GM18505 (cell line): ENCODE measurements around the gene CRIP3.

Source experiments
- ATAC-seq: cut with Tn5 transposase; IDR thresholded peaks from one replicate; pipeline ENCODE4 v1.9.1; 2021; ENCODE audit not compliant: unreplicated experiment
- POLR2A ChIP-seq: IDR thresholded peaks from 4 replicates; pipeline ENCODE4 v1.6.1; 2011; ENCODE audit warnings: borderline replicate concordance; ENCODE audit not compliant: insufficient read depth, insufficient read length; ENCODE audit errors: extremely low read depth

CRIP3 gene

DNA sequence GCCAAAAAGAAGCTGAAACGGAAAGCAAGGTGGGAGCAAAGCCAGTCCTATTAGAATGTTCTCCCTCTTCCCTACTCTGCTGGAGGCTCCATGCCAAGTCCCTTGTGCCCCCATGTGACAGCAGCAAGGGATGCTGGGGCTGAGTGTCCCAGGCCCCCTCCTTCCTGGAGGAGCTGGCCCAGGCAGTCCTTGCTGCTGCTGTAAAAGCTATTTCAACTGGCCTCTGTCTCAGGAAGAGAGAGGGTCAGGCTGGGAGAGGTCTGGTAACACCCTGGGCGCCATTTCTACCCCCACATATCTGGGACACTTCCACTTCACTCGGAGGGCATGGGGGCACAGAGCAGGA is 40.3 kb downstream of the CRIP3 start:
- ATAC-seq, result no peak
- TF ChIP-seq POLR2A, result no peak

DNA sequence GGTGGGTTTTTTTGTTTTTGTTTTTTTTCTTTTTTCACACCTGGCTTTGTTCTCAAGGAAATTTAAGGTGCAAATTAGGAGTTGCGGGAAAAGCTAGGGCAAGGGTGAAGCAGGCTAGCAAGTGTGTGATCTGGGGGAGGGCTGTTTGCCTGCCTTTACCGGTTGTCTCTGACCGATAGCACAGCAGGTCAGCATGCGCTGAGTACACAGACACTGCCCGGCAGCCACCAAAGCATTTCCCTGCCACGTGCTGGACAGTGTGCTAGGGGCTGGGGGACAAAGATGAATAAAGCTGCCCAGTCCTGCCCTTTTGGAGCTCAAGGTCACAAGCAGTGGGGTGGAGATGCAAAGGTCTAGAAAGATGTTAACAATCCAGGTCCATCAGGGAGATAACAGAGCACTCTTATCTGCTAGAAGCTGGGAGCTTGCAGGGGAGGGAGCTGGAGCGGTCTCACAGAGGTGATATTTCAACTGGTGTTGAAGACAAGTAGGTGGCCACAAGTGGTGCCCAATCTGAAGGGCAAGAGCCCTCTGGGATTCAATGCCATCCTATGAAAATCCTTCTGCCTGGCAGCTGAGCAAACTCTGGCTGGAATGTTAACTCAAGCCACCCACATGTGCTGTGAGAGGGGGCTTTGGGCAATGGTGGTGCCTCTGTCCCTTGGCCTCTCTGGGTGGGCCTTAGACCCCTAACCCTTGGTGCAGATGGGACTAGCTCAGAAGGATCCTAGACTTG is 40.8 kb downstream of the CRIP3 start:
- ATAC-seq, result no peak
- TF ChIP-seq POLR2A, result no peak

DNA sequence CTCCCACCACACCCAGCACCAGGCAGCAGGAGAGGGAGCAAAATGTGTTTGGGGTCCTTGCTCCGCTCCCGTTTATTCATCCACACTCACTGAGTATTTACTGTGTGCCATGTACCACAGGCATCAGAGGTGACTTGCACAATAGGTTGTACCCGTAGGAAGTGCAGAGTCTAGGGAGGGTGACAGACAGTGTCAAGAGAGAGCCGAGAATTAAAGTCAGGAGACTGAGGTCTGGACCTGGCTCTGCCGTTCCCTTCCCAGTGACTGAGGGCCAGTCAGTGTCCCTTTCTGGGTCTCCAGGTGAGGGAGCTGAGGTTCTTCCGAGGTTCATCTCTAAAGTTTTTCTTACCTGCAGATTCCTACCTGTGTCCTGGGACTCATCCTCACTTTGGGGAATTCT is 43.1 kb downstream of the CRIP3 start:
- no peak for ATAC-seq
- no peak for TF ChIP-seq POLR2A

DNA sequence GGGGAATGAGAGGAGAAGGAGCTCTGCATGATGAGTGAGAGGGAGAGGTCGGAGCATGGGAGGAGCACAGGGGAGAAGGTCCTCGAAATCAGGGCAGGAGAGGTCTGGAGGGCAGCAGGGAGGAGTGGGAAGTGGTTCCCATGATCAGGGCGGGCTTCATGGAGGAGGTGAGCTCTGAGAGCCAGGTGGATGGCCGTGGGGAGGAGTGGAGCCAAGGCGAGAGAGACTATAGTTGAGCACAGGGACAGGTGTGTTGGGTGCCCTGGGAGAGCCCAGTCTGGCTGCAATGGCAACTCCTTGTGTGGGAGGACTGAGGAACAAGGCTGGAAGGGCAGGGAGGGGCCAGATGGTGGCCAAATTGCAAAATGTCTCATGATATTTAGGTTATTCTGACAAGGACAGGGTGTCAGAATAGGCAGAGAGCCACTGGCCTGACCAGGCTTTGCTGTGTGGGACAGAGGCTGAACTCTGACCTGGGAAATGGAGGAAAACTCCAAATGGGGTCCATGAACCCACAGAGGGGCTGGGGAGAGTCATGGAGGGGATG is 44.0 kb downstream of the CRIP3 start:
- TF ChIP-seq POLR2A, result no peak
- no peak for ATAC-seq

DNA sequence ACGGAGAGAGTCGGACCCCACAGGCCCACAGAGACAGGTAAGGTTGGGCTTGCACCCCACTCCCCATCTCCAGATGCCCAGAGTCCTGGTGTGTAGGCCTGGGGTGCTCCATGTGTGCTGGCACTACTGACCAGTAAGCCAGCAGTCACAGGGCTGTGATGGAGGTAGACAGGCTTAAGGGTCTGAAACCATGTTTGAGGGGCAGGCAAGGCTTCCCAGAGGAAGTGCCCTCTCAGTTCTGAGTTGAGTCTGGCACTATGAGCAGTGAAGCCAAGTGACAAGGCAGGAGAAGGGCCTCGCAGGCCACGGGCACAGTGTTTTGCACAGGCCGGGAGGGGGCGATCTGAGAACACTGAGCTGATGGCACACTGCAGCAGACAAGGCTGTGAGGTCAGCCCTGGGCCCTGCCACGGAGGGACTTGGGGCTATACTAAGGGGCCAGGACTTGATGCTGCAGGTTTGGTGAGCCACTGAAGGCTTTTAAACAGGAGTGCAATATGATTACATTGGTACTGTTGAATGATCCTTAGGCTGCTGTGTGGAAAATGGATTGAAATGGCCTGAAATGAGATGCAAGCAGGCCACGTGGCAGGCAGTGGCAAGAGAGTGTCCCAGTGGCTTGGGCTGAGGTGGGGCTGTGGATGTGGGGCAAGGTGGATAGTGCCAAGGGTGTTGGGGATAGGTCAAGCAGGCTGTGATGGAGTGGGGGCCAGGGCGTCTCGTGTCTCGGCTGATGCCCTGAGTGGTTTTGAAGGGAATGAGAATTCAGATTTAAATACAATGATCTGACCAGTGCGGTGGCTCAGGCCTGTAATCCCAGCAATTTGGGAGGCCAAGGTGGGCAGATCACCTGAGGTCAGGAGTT is 45.1 kb downstream of the CRIP3 start:
- no peak for TF ChIP-seq POLR2A
- peak; percentile 56 for ATAC-seq

DNA sequence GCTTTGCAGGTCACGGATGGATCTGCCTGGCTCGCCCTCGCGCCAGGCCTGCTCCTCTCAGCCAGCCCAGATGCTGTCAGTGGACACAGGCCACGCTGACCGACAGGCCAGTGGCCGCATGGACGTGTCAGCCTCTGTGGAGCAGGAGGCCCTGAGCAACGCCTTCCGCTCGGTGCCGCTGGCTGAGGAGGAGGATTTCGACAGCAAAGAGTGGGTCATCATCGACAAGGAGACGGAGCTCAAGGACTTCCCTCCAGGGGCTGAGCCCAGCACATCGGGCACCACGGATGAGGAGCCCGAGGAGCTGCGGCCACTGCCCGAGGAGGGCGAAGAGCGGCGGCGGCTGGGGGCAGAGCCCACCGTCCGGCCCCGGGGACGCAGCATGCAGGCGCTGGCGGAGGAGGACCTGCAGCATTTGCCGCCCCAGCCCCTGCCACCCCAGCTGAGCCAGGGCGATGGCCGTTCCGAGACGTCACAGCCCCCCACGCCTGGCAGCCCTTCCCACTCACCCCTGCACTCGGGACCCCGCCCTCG is 45.8 kb downstream of the CRIP3 start:
- no peak for ATAC-seq
- no peak for TF ChIP-seq POLR2A

DNA sequence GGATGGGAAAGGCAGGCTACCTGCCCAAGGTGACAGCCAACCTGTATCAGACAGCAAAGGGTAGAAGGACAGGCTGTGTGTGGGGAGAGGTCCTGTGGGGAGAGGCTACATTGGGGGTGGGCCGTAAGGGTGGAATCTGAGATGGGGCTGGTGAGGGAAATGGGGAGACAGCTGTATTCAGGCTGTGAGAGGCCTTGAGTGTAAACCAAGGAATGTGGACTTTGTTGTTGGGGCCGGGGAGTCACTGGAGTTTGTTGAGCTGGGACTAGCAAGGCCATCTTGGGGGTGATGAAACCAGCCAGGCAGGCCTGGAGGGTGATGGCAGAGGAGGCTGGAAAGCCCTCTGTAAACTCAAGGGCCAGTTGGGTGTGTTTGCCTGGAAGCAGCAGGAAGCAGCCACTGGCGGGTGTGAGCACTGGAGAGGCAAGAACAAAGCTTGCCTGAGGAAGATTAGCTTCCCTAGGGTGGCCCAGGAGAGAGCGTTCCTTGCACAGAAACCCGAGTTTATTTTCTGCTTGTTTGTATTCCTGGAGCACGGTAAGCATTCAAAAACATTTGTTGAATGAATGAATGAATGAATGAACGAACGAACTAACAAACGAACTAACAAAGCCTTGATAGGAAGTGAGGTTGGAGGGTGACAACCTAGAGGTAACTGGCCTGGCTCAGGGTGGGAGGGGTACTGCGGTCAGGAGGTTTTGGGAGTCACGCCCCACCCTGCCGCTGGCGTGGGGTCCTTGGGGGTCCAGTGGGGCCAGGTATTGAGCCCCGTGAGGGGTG is 46.4 kb downstream of the CRIP3 start:
- ATAC-seq, result no peak
- no peak for TF ChIP-seq POLR2A

DNA sequence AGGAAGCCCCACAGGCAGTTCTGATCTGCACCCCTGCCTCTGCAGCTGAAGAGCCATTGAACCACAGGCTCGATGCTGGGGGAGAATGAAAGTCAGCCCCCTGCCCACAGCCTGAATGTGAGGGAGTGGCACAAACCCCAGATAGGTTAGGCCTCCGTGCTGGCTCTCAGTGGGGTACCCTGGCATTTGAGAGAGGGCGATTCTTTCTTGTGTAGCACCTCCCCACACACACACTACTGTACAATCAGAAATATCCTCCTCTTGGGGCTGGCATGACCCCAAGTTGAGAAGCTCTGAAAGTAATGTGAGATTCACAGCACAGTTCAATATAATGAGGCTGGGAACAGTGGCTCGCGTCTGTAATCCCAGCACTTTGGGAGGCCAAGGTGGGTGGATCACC is 47.4 kb downstream of the CRIP3 start:
- no peak for TF ChIP-seq POLR2A
- ATAC-seq, result no peak

DNA sequence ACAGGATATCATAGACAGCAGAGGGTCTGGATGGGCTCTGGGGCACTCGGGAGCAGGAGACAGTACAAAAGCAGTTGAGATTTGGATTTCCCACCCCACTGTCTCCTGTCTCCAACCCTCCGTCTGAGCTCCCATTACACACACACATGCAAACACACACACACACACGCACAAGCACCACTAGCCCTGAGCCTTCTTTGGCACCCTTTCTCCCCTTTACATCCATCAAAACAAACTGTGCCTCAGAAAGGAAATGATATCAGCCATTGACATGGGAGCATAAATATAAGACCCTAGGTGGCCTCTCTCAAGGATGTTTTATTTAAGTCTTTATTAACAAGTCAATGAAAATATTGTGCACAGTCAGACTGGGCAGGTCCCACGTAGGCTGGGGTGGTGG is 47.8 kb downstream of the CRIP3 start:
- no peak for ATAC-seq
- no peak for TF ChIP-seq POLR2A

DNA sequence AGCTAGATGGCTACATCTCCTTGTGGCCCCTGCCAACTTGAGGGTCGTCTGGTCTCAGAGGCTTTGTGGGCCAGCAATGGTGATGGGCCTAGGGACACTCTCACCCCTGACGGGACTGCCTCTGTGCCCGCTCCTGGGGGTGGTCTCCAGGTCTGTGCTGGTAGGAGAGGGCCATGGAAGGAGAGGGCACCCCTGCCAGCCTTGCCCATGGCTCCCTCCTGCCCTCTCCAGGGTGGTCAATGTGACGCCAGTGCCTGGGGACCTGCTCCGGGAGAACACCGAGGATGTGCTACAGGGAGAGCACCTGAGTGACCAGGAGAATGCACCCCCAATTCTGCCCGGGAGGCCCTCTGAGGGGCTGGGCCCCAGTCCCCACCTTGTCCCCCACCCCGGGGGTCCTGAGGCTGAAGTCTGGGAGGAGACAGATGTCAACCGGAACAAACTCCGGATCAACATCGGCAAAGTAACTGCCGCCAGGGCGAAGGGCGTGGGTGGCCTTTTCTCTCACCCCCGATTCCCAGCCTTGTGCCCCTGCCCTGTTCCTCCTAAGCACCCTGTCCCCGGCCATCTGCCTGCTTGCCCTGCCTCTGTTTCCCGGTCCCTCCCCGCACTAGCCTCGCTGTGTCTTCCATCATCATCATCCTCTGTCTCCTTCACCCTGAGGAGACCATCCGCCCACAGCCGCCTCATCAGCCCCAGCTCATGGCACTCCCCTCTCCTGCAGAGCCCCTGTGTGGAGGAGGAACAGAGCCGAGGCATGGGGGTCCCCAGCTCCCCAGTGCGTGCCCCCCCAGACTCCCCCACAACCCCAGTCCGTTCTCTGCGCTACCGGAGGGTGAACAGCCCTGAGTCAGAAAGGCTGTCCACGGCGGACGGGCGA is 49.6 kb downstream of the CRIP3 start:
- no peak for TF ChIP-seq POLR2A
- ATAC-seq, result no peak

DNA sequence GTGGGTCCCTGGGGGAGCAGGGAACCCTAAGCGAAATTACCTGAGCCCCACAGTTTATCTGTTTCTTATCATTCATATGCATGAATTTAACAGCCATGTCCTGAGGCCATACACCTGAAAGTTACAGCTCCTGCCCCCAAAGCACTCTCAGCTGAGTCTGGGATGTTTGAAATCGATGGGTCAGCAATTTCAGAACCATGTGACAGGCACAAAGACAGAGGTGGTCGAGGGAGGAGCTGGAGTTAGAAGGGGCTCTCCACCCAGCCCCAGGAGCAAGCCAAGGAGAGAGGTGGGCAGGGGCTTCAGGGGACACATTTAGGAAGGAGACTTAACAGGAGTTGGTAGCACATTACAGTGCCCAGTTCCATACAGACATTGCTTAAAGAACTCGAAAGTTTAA is 50.4 kb downstream of the CRIP3 start:
- TF ChIP-seq POLR2A, result no peak
- ATAC-seq, result no peak
